HEK293 (cell line): ENCODE measurements around the gene ACADVL.

Experiments used
- IKZF3 ChIP-seq: fragments of 450-650 bp; IDR thresholded peaks from 2 replicates; pipeline ENCODE4 v1.5.0; 2018; ENCODE audit warnings: missing biosample characterization, mild to moderate bottlenecking, missing genetic modification characterization, moderate library complexity
- WT1 ChIP-seq: fragments of 450-650 bp; formaldehyde crosslinking; IDR thresholded peaks from 2 replicates; pipeline ENCODE4 v1.5.1; 2016; ENCODE audit warnings: missing biosample characterization, missing genetic modification characterization
- YY2 ChIP-seq: fragments of 450-650 bp; formaldehyde crosslinking; IDR thresholded peaks from 2 replicates; pipeline ENCODE4 v1.5.1; 2016; ENCODE audit warnings: missing biosample characterization, missing genetic modification characterization
- ZEB2 ChIP-seq: fragments of 450-650 bp; formaldehyde crosslinking; IDR thresholded peaks from 2 replicates; pipeline ENCODE4 v1.5.1; 2016; ENCODE audit warnings: missing biosample characterization, missing genetic modification characterization
- ZNF184 ChIP-seq: fragments of 450-650 bp; IDR thresholded peaks from 2 replicates; pipeline ENCODE4 v1.5.1; 2018; ENCODE audit warnings: missing biosample characterization, mild to moderate bottlenecking, missing genetic modification characterization
- ZNF311 ChIP-seq: fragments of 450-650 bp; formaldehyde crosslinking; IDR thresholded peaks from 2 replicates; pipeline ENCODE4 v1.5.1; 2017; ENCODE audit warnings: missing biosample characterization, missing genetic modification characterization, borderline replicate concordance
- ZNF324 ChIP-seq: fragments of 450-650 bp; formaldehyde crosslinking; IDR thresholded peaks from 2 replicates; pipeline ENCODE4 v1.5.1; 2016; ENCODE audit warnings: missing biosample characterization, missing genetic modification characterization
- ZNF423 ChIP-seq: fragments of 450-650 bp; formaldehyde crosslinking; IDR thresholded peaks from 2 replicates; pipeline ENCODE4 v1.5.1; 2016; ENCODE audit warnings: missing biosample characterization, missing genetic modification characterization
- ZNF433 ChIP-seq: fragments of 450-650 bp; formaldehyde crosslinking; IDR thresholded peaks from 2 replicates; pipeline ENCODE4 v1.5.1; 2016; ENCODE audit warnings: missing biosample characterization, missing genetic modification characterization, low read depth
- ZNF473 ChIP-seq: fragments of 450-650 bp; formaldehyde crosslinking; IDR thresholded peaks from 2 replicates; pipeline ENCODE4 v1.5.1; 2017; ENCODE audit warnings: missing biosample characterization, missing genetic modification characterization
- ZNF514 ChIP-seq: fragments of 450-650 bp; formaldehyde crosslinking; IDR thresholded peaks from 2 replicates; pipeline ENCODE4 v1.5.1; 2016; ENCODE audit warnings: missing biosample characterization, missing genetic modification characterization
- ZNF596 ChIP-seq: fragments of 450-650 bp; IDR thresholded peaks from 2 replicates; pipeline ENCODE4 v1.5.0; 2018; ENCODE audit warnings: missing biosample characterization, mild to moderate bottlenecking, missing genetic modification characterization, moderate library complexity
- ZNF621 ChIP-seq: fragments of 450-650 bp; formaldehyde crosslinking; IDR thresholded peaks from 2 replicates; pipeline ENCODE4 v1.5.1; 2017; ENCODE audit warnings: missing biosample characterization, missing genetic modification characterization
- ZNF624 ChIP-seq: fragments of 450-650 bp; formaldehyde crosslinking; IDR thresholded peaks from 2 replicates; pipeline ENCODE4 v1.5.1; 2017; ENCODE audit warnings: missing biosample characterization, missing genetic modification characterization
- ZNF785 ChIP-seq: fragments of 450-650 bp; formaldehyde crosslinking; IDR thresholded peaks from 2 replicates; pipeline ENCODE4 v1.5.1; 2016; ENCODE audit warnings: missing biosample characterization, missing genetic modification characterization
- ZNF830 ChIP-seq: fragments of 450-650 bp; IDR thresholded peaks from 2 replicates; pipeline ENCODE4 v1.5.0; 2018; ENCODE audit warnings: missing biosample characterization, missing genetic modification characterization, low read depth, mild to moderate bottlenecking, moderate library complexity
- TF ChIP-seq, protein P1 (sequence below): fragments of 450-650 bp; formaldehyde crosslinking; IDR thresholded peaks from 2 replicates; pipeline ENCODE4 v1.5.1; 2017; ENCODE audit warnings: missing biosample characterization, mild to moderate bottlenecking, missing genetic modification characterization, moderate library complexity
- TF ChIP-seq, protein P2 (sequence below): fragments of 450-650 bp; formaldehyde crosslinking; IDR thresholded peaks from 2 replicates; pipeline ENCODE4 v1.5.1; 2016; ENCODE audit warnings: missing biosample characterization, missing genetic modification characterization
- TF ChIP-seq, protein P3 (sequence below): fragments of 450-650 bp; formaldehyde crosslinking; conservative IDR thresholded peaks from 2 replicates; pipeline ENCODE4 v1.5.1; 2016; ENCODE audit warnings: low read depth, missing biosample characterization, missing genetic modification characterization
- TF ChIP-seq, protein P4 (sequence below): sonication (generic); formaldehyde crosslinking; IDR thresholded peaks from 2 replicates; pipeline ENCODE4 v1.8.1; 2022; ENCODE audit warnings: mild to moderate bottlenecking, moderate library complexity, missing genetic modification reagents
- TF ChIP-seq, protein P5 (sequence below): fragments of 450-650 bp; formaldehyde crosslinking; IDR thresholded peaks from 2 replicates; pipeline ENCODE4 v1.5.0; 2017; ENCODE audit warnings: missing biosample characterization, missing genetic modification characterization, borderline replicate concordance
- TF ChIP-seq, protein P6 (sequence below): fragments of 450-650 bp; formaldehyde crosslinking; IDR thresholded peaks from 2 replicates; pipeline ENCODE4 v1.5.1; 2016; ENCODE audit warnings: missing biosample characterization, missing genetic modification characterization
- TF ChIP-seq, protein P7 (sequence below): fragments of 450-650 bp; formaldehyde crosslinking; IDR thresholded peaks from 2 replicates; pipeline ENCODE4; 2016; ENCODE audit warnings: missing biosample characterization, missing genetic modification characterization

The ACADVL gene

DNA sequence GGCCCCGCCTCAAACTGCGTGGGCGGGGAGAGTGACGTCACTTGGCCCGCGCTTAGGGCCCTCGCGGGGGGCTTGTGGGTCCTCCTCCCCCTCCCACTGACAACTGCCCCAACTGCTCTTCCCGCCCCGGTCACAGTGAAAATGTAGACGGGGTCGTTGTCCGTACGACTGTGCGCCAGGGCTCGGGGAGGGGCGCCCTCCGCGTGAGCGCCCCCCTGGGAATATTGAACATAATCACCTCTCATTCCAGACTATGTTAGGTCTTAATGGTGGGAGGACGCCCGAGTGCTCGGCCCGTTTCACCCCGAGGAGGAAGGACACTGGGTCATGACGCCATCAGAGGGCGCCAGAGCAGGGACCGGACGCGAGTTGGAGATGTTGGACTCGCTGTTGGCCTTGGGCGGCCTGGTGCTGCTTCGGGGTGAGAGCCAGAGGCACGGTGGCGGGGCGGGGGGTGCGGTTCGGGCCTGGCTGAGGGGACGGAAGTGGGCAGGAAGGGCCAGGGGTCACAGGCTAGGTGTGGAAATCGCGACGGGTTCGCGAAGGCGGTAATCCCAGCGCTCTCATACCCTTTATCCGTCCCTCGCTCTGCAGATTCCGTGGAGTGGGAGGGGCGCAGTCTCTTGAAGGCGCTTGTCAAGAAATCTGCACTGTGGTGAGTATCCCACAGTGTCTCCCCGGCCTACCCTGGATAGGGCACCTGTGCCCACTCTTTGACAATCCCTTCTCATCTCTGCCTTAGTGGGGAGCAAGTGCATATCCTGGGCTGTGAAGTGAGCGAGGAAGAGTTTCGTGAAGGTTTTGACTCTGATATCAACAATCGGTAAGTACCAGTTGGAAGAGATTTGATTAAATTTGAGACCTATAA is 32.7 kb downstream of the ACADVL start, which contains the start of gene ELP5 (continued):
- TF ChIP-seq, protein P1, sequence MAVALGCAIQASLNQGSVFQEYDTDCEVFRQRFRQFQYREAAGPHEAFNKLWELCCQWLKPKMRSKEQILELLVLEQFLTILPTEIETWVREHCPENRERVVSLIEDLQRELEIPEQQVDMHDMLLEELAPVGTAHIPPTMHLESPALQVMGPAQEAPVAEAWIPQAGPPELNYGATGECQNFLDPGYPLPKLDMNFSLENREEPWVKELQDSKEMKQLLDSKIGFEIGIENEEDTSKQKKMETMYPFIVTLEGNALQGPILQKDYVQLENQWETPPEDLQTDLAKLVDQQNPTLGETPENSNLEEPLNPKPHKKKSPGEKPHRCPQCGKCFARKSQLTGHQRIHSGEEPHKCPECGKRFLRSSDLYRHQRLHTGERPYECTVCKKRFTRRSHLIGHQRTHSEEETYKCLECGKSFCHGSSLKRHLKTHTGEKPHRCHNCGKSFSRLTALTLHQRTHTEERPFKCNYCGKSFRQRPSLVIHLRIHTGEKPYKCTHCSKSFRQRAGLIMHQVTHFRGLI (tag by site-specific recombination) = peak; percentile 90
- TF ChIP-seq, protein P2, sequence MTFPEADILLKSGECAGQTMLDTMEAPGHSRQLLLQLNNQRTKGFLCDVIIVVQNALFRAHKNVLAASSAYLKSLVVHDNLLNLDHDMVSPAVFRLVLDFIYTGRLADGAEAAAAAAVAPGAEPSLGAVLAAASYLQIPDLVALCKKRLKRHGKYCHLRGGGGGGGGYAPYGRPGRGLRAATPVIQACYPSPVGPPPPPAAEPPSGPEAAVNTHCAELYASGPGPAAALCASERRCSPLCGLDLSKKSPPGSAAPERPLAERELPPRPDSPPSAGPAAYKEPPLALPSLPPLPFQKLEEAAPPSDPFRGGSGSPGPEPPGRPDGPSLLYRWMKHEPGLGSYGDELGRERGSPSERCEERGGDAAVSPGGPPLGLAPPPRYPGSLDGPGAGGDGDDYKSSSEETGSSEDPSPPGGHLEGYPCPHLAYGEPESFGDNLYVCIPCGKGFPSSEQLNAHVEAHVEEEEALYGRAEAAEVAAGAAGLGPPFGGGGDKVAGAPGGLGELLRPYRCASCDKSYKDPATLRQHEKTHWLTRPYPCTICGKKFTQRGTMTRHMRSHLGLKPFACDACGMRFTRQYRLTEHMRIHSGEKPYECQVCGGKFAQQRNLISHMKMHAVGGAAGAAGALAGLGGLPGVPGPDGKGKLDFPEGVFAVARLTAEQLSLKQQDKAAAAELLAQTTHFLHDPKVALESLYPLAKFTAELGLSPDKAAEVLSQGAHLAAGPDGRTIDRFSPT = peak; percentile 51; the same call in 1 of the 2 replicates
- TF ChIP-seq ZNF785 = no peak
- TF ChIP-seq ZNF473 (tag by site-specific recombination) = no peak
- peak; percentile 92 for TF ChIP-seq ZEB2 (tag by site-specific recombination)
- TF ChIP-seq, protein P3, sequence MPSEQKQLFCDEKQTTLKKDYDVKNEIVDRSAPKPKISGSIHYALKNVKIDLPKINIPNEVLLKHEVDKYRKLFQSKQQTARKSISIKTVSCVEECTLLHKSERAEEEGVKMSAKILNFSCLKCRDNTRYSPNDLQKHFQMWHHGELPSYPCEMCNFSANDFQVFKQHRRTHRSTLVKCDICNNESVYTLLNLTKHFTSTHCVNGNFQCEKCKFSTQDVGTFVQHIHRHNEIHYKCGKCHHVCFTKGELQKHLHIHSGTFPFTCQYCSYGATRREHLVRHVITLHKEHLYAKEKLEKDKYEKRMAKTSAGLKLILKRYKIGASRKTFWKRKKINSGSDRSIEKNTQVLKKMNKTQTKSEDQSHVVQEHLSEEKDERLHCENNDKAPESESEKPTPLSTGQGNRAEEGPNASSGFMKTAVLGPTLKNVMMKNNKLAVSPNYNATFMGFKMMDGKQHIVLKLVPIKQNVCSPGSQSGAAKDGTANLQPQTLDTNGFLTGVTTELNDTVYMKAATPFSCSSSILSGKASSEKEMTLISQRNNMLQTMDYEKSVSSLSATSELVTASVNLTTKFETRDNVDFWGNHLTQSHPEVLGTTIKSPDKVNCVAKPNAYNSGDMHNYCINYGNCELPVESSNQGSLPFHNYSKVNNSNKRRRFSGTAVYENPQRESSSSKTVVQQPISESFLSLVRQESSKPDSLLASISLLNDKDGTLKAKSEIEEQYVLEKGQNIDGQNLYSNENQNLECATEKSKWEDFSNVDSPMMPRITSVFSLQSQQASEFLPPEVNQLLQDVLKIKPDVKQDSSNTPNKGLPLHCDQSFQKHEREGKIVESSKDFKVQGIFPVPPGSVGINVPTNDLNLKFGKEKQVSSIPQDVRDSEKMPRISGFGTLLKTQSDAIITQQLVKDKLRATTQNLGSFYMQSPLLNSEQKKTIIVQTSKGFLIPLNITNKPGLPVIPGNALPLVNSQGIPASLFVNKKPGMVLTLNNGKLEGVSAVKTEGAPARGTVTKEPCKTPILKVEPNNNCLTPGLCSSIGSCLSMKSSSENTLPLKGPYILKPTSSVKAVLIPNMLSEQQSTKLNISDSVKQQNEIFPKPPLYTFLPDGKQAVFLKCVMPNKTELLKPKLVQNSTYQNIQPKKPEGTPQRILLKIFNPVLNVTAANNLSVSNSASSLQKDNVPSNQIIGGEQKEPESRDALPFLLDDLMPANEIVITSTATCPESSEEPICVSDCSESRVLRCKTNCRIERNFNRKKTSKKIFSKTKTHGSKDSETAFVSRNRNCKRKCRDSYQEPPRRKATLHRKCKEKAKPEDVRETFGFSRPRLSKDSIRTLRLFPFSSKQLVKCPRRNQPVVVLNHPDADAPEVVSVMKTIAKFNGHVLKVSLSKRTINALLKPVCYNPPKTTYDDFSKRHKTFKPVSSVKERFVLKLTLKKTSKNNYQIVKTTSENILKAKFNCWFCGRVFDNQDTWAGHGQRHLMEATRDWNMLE = no peak
- TF ChIP-seq ZNF184 (tag by site-specific recombination) = 0 out of 2 replicates have a peak, but pooled peaks have one; percentile 26
- TF ChIP-seq, protein P4, sequence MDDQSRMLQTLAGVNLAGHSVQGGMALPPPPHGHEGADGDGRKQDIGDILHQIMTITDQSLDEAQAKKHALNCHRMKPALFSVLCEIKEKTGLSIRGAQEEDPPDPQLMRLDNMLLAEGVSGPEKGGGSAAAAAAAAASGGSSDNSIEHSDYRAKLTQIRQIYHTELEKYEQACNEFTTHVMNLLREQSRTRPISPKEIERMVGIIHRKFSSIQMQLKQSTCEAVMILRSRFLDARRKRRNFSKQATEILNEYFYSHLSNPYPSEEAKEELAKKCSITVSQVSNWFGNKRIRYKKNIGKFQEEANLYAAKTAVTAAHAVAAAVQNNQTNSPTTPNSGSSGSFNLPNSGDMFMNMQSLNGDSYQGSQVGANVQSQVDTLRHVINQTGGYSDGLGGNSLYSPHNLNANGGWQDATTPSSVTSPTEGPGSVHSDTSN (CRISPR knock-in tag) = peak; percentile 71
- peak; percentile 70 for TF ChIP-seq ZNF324 (tag by site-specific recombination)
- TF ChIP-seq, protein P5, sequence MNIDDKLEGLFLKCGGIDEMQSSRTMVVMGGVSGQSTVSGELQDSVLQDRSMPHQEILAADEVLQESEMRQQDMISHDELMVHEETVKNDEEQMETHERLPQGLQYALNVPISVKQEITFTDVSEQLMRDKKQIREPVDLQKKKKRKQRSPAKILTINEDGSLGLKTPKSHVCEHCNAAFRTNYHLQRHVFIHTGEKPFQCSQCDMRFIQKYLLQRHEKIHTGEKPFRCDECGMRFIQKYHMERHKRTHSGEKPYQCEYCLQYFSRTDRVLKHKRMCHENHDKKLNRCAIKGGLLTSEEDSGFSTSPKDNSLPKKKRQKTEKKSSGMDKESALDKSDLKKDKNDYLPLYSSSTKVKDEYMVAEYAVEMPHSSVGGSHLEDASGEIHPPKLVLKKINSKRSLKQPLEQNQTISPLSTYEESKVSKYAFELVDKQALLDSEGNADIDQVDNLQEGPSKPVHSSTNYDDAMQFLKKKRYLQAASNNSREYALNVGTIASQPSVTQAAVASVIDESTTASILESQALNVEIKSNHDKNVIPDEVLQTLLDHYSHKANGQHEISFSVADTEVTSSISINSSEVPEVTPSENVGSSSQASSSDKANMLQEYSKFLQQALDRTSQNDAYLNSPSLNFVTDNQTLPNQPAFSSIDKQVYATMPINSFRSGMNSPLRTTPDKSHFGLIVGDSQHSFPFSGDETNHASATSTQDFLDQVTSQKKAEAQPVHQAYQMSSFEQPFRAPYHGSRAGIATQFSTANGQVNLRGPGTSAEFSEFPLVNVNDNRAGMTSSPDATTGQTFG (tag by site-specific recombination) = no peak
- TF ChIP-seq ZNF311 (tag by site-specific recombination) = no peak
- TF ChIP-seq ZNF830 = no peak
- 0 out of 2 replicates have a peak, but pooled peaks have one; percentile 25 for TF ChIP-seq ZNF596 (tag by site-specific recombination)
- no peak for TF ChIP-seq ZNF514 (tag by site-specific recombination)
- TF ChIP-seq ZNF624 = no peak
- TF ChIP-seq YY2 (tag by site-specific recombination) = peak; percentile 48
- no peak for TF ChIP-seq ZNF433 (tag by site-specific recombination)
- no peak for TF ChIP-seq ZNF621 (tag by site-specific recombination)
- TF ChIP-seq, protein P6, sequence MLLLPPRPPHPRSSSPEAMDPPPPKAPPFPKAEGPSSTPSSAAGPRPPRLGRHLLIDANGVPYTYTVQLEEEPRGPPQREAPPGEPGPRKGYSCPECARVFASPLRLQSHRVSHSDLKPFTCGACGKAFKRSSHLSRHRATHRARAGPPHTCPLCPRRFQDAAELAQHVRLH (tag by site-specific recombination) = 0 out of 2 replicates have a peak, but pooled peaks have one; percentile 56
- peak; percentile 28; the same call in 1 of the 2 replicates for TF ChIP-seq IKZF3
- TF ChIP-seq WT1 = peak; percentile 33
- TF ChIP-seq, protein P7, sequence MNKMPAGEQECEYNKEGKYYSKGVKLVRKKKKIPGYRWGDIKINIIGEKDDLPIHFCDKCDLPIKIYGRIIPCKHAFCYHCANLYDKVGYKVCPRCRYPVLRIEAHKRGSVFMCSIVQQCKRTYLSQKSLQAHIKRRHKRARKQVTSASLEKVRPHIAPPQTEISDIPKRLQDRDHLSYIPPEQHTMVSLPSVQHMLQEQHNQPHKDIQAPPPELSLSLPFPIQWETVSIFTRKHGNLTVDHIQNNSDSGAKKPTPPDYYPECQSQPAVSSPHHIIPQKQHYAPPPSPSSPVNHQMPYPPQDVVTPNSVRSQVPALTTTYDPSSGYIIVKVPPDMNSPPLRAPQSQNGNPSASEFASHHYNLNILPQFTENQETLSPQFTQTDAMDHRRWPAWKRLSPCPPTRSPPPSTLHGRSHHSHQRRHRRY (tag by site-specific recombination) = 0 out of 2 replicates have a peak, but pooled peaks have one; percentile 12
- TF ChIP-seq ZNF423 (tag by site-specific recombination) = peak; percentile 61
